ENCODE data around the gene CDKN2D.
A peak's percentile ranks its signal among the peaks of the same experiment; 100 is the strongest.

Gene CDKN2D

DNA sequence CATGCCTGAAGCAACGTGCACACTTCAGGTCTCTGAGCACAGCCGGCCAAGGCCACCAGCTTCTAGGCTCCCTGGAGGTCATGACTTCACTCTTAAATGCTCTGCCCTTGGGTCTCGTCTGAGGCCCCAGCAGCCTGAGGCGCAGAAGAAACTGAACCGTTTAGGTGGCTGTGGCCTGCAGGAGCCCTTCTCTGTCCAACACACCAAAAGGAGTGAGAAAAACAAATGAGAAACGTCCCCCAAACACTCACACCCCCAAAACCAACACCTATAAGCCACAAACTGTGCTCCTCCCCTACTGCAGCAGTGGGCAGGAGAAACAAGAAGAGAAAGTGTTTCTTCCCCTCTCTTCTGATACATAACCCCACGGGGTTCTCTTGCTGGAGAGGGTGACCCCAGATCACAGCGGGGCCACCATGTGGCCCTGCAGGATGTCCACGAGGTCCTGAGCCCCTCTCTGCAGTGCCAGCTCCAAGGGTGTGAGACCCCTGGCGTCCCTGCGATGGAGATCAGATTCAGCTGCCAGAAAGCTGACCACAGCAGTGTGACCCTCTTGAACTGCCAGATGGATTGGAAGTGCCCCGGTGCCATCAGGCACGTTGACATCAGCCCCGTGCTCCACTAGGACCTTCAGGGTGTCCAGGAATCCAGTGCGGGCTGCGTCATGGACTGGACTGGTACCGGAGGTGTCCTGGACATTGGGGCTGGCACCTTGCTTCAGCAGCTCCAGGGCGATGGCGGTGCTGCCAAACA, 1.9 kb downstream of the CDKN2D start:
- peaks cover 21% of the 10 kb centered on the region for H3K36me3 Mint-ChIP-seq (ENCODE audit: low read depth)
- H3K9me3 Mint-ChIP-seq: no peaks in the 10 kb centered on the region
- intact Hi-C loops (cut with micrococcal nuclease): loop anchor here (1.0 to 5.0 kb wide), 2 partner anchors 86 to 130 kb away; no protein-coding TSS in a partner anchor
- H3K27me3 Mint-ChIP-seq: no peaks in the 10 kb centered on the region
- peaks cover 52% of the 10 kb centered on the region for H3K4me1 Mint-ChIP-seq (ENCODE audit: low read depth)
- H3K4me3 Mint-ChIP-seq: peak overlapping the region; percentile 69
- H3K27ac Mint-ChIP-seq: peak overlapping the region; percentile 88

- H3K27me3 Mint-ChIP-seq: no peaks in the 10 kb centered on the region
- H3K9me3 Mint-ChIP-seq: no peaks in the 10 kb centered on the region
- intact Hi-C loops (cut with micrococcal nuclease): loop anchor here (1.0 to 5.0 kb wide), 2 partner anchors 87 to 131 kb away; no protein-coding TSS in a partner anchor
- H3K4me1 Mint-ChIP-seq (ENCODE audit: low read depth): peaks cover 52% of the 10 kb centered on the region
- H3K4me3 Mint-ChIP-seq: peak overlapping the region; percentile 92
- H3K36me3 Mint-ChIP-seq (ENCODE audit: low read depth): peaks cover 26% of the 10 kb centered on the region
- peak overlapping the region; percentile 88 for H3K27ac Mint-ChIP-seq
Observed at GRCh38 chr19:10566408-10566657, 2.4 kb downstream of the CDKN2D start.

GRCh38 chr19:10565567-10566407, 3.0 kb downstream of the CDKN2D start, which contains the start of gene KRI1:
KRI1 (minus strand) TSS chr19:10566010; CDS start chr19:10565999, 11 bp downstream.
- H3K27ac Mint-ChIP-seq: peak within 1 kb of the TSS; percentile 88
- H3K27me3 Mint-ChIP-seq: no peaks in the 10 kb centered on the region
- intact Hi-C loops (cut with micrococcal nuclease): loop anchor here (1.0 to 5.0 kb wide), 2 partner anchors 88 to 132 kb away; no protein-coding TSS in a partner anchor
- peaks cover 50% of the 10 kb centered on the region for H3K4me1 Mint-ChIP-seq (ENCODE audit: low read depth)
- H3K4me3 Mint-ChIP-seq: peak within 1 kb of the TSS; percentile 92
- peaks cover 32% of the 10 kb centered on the region for H3K36me3 Mint-ChIP-seq (ENCODE audit: low read depth)
- no peaks in the 10 kb centered on the region for H3K9me3 Mint-ChIP-seq

- Mint-ChIP-seq H3K27me3 (no peaks in the 10 kb centered on the region), H3K27ac (peak overlapping the region; percentile 88), H3K4me3 (peak overlapping the region; percentile 92), H3K9me3 (no peaks in the 10 kb centered on the region), H3K36me3 (ENCODE audit: low read depth) (peaks cover 39% of the 10 kb centered on the region), H3K4me1 (ENCODE audit: low read depth) (peaks cover 47% of the 10 kb centered on the region)
- intact Hi-C loops (cut with micrococcal nuclease): loop anchor here (5.0 kb wide), 1 partner anchor 132 kb away; no protein-coding TSS in a partner anchor
Observed at GRCh38 chr19:10565028-10565566, 3.7 kb downstream of the CDKN2D start.

DNA sequence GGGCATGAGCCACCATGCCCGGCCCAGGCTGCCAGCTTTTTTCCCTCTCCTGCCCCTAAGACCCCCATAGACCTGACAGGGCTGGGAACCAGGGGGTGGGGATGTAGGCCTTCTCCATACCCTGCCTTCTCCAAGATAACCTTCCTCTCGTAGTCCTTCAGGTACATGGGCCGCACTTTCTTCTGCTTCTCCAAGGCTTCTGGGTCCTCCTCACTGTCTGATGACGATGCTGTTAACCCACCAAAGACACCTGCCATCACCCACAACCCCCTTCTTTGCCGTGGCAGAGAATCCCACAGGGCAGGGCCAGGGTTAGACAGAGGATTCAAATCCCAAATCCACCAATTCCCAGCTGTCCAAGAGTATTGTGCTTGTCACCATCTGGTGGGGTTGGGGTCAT, 6.2 kb downstream of the CDKN2D start:
- no peak overlapping the region for H3K27ac Mint-ChIP-seq
- H3K27me3 Mint-ChIP-seq: no peaks in the 10 kb centered on the region
- intact Hi-C loops (cut with micrococcal nuclease): no loop called here
- no peaks in the 10 kb centered on the region for H3K9me3 Mint-ChIP-seq
- H3K4me3 Mint-ChIP-seq: no peak overlapping the region
- H3K4me1 Mint-ChIP-seq (ENCODE audit: low read depth): peaks cover 31% of the 10 kb centered on the region
- peaks cover 64% of the 10 kb centered on the region for H3K36me3 Mint-ChIP-seq (ENCODE audit: low read depth)

GRCh38 chr19:10560154-10560553, 8.6 kb downstream of the CDKN2D start:
- no peak overlapping the region for H3K27ac Mint-ChIP-seq
- H3K4me3 Mint-ChIP-seq: no peak overlapping the region
- peaks cover 75% of the 10 kb centered on the region for H3K36me3 Mint-ChIP-seq (ENCODE audit: low read depth)
- no peaks in the 10 kb centered on the region for H3K27me3 Mint-ChIP-seq
- peaks cover 13% of the 10 kb centered on the region for H3K4me1 Mint-ChIP-seq (ENCODE audit: low read depth)
- H3K9me3 Mint-ChIP-seq: no peaks in the 10 kb centered on the region
- intact Hi-C loops (cut with micrococcal nuclease): no loop called here

GRCh38 chr19:10557603-10558197, 11.1 kb downstream of the CDKN2D start:
- intact Hi-C loops (cut with micrococcal nuclease): no loop called here
- Mint-ChIP-seq H3K27ac (no peak overlapping the region), H3K4me1 (ENCODE audit: low read depth) (peaks cover 11% of the 10 kb centered on the region), H3K9me3 (no peaks in the 10 kb centered on the region), H3K27me3 (no peaks in the 10 kb centered on the region), H3K4me3 (no peak overlapping the region), H3K36me3 (ENCODE audit: low read depth) (peaks cover 94% of the 10 kb centered on the region)

GRCh38 chr19:10555610-10555973, 13.2 kb downstream of the CDKN2D start:
- H3K27ac Mint-ChIP-seq: no peak overlapping the region
- no peaks in the 10 kb centered on the region for H3K27me3 Mint-ChIP-seq
- H3K9me3 Mint-ChIP-seq: no peaks in the 10 kb centered on the region
- peaks cover 20% of the 10 kb centered on the region for H3K4me1 Mint-ChIP-seq (ENCODE audit: low read depth)
- no peak overlapping the region for H3K4me3 Mint-ChIP-seq
- intact Hi-C loops (cut with micrococcal nuclease): no loop called here
- H3K36me3 Mint-ChIP-seq (ENCODE audit: low read depth): peaks cover 96% of the 10 kb centered on the region

DNA sequence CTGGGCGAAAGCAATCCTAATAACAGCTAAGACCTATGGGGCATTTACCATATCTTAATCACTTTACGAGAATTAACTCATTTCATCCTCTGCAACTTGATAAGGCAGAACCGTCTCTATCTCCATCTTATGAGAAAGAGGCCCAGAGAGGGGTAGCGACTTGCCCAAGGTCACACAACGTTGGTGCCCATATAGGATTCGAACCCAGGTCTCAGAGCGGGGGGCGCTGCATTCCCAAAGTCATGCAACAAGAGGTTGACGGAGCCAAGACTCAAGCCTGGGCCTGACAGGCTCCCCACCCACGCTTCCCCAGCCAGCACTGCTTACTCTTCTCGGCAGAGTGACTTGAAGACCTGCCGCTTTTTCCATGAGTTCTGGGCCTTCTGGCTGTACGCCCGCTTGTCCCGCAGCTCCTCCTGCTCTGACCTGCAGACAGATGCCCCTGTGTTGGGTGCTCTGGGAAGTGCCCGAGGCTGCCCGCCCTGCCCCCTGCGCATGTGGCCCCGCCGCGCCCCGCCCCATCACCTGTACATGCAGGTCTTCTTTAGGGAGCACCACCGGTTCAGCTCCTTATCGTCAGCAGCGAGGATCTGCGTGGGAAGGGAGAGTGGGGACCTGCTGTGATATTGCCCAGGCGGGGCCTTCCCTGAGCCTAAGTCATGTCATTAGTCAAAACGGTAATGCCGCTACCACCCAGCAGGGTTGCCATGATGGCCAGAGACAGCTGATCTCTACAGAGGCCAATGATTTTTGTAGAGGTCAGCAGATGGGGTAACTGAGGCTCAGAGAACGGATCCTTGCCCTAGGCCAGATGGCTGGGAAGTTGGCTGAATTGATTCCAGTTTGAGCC, 13.8 kb downstream of the CDKN2D start:
- H3K4me1 Mint-ChIP-seq (ENCODE audit: low read depth): peaks cover 20% of the 10 kb centered on the region
- H3K36me3 Mint-ChIP-seq (ENCODE audit: low read depth): peaks cover 96% of the 10 kb centered on the region
- intact Hi-C loops (cut with micrococcal nuclease): no loop called here
- H3K27me3 Mint-ChIP-seq: no peaks in the 10 kb centered on the region
- H3K9me3 Mint-ChIP-seq: no peaks in the 10 kb centered on the region
- no peak overlapping the region for H3K27ac Mint-ChIP-seq
- H3K4me3 Mint-ChIP-seq: no peak overlapping the region

- Mint-ChIP-seq H3K27ac (no peak overlapping the region), H3K27me3 (no peaks in the 10 kb centered on the region), H3K9me3 (no peaks in the 10 kb centered on the region), H3K4me1 (ENCODE audit: low read depth) (peaks cover 20% of the 10 kb centered on the region), H3K4me3 (no peak overlapping the region), H3K36me3 (ENCODE audit: low read depth) (peaks cover 96% of the 10 kb centered on the region)
- intact Hi-C loops (cut with micrococcal nuclease): no loop called here
Observed at GRCh38 chr19:10553943-10554381, 14.8 kb downstream of the CDKN2D start.

- no peak overlapping the region for H3K4me3 Mint-ChIP-seq
- intact Hi-C loops (cut with micrococcal nuclease): no loop called here
- no peak overlapping the region for H3K27ac Mint-ChIP-seq
- peaks cover 96% of the 10 kb centered on the region for H3K36me3 Mint-ChIP-seq (ENCODE audit: low read depth)
- H3K4me1 Mint-ChIP-seq (ENCODE audit: low read depth): peaks cover 20% of the 10 kb centered on the region
- H3K27me3 Mint-ChIP-seq: no peaks in the 10 kb centered on the region
- H3K9me3 Mint-ChIP-seq: no peaks in the 10 kb centered on the region
Observed at GRCh38 chr19:10553087-10553667, 15.6 kb downstream of the CDKN2D start.

DNA sequence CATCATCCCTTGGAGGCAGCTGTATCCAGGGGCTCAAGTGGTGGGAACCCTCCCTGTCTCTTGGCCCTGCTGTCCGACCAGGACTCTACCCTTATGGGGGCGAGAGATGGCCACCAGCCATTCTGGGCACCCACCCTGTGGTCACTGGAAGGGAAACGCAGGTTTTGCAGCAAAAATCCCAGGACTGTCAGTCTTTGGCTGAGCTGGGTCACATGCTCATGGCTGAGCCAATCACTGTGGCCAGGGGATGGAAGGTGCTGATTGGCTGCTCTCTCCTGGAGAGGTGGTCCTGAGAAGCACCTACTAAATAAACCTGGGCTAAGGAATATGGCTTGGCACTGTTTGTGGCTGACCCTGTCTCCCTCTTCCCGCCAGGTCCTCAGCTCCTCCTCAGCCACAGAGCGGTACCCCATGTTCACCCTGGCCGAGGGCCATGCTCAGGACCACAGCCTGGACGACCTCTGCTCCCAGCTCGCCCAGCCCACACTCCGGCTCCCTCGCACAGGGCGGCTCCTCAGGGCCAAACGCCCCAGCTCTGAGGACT, 16.2 kb downstream of the CDKN2D start:
- peaks cover 93% of the 10 kb centered on the region for H3K36me3 Mint-ChIP-seq (ENCODE audit: low read depth)
- H3K27me3 Mint-ChIP-seq: no peaks in the 10 kb centered on the region
- no peak overlapping the region for H3K4me3 Mint-ChIP-seq
- H3K4me1 Mint-ChIP-seq (ENCODE audit: low read depth): peaks cover 20% of the 10 kb centered on the region
- intact Hi-C loops (cut with micrococcal nuclease): no loop called here
- no peak overlapping the region for H3K27ac Mint-ChIP-seq
- H3K9me3 Mint-ChIP-seq: no peaks in the 10 kb centered on the region
